ENCODE measurements around the gene TPM4.

The TPM4 gene

GRCh38 chr19:16037424-16038195 lies 38.7 kb upstream of the TPM4 start:
- no peak for DNase-seq (ENCODE audit: low spot score)
- no peak for TF ChIP-seq CTCF (IDR thresholded peaks at IDR 0.05; ENCODE audit: extremely low read depth, missing control alignments)

DNA sequence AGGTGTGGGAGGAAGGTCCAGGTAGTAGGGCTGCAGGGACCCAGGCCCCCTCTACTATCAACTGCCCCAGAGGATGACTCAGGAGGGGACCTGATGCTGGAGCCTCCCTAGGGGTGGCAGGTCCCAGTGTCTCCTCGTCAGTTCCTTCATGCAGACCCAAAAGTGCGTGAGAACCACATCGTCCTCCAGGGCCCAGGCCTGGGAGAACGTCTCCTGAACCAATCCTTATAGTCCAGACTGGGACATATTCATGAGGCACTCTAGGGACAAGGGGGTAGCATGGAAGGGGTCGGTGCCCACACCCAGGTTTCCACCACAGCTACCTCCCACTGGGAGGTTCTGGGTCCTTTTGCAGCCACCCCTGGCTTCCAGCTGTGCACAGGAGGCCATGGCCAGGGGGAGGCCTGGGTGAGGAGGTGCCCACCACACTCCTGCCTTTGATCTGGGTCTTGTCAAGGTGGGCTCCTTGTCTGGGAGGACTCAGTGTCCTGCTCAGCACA lies 38.0 kb upstream of the TPM4 start:
- DNase-seq (ENCODE audit: low spot score), result no peak
- no peak for TF ChIP-seq CTCF (IDR thresholded peaks at IDR 0.05; ENCODE audit: extremely low read depth, missing control alignments)

GRCh38 chr19:16039081-16039480 lies 37.2 kb upstream of the TPM4 start:
- no peak for TF ChIP-seq CTCF (IDR thresholded peaks at IDR 0.05; ENCODE audit: extremely low read depth, missing control alignments)

GRCh38 chr19:16039545-16039944 lies 36.8 kb upstream of the TPM4 start:
- no peak for TF ChIP-seq CTCF (IDR thresholded peaks at IDR 0.05; ENCODE audit: extremely low read depth, missing control alignments)
- no peak for DNase-seq (ENCODE audit: low spot score)

More at GRCh38 chr19:16039081-16039480, 37.2 kb upstream of the TPM4 start:
- DNase-seq (ENCODE audit: low spot score), result no peak

GRCh38 chr19:16040642-16041041 lies 35.7 kb upstream of the TPM4 start:
- TF ChIP-seq CTCF (IDR thresholded peaks at IDR 0.05; ENCODE audit: extremely low read depth, missing control alignments), result no peak
- DNase-seq (ENCODE audit: low spot score), result no peak

- peak; percentile 85 for TF ChIP-seq CTCF (IDR thresholded peaks at IDR 0.05; ENCODE audit: extremely low read depth, missing control alignments)
- peak; percentile 79 for DNase-seq (ENCODE audit: low spot score)
Measured at GRCh38 chr19:16041299-16041990, 34.9 kb upstream of the TPM4 start.

GRCh38 chr19:16041991-16042386 lies 34.3 kb upstream of the TPM4 start:
- no peak for DNase-seq (ENCODE audit: low spot score)
- no peak for TF ChIP-seq CTCF (IDR thresholded peaks at IDR 0.05; ENCODE audit: extremely low read depth, missing control alignments)
